Vagina (tissue), 2 donors: ENCODE results near the gene SCFD2. TPM values are rescaled to one million over a fixed set of nuclear protein-coding genes. Genes with fewer than 3 reads are reported as not detected.

Experiments
- DNase-seq, 2 donors: peaks; one replicate each; pipeline ENCODE4 v3.0.0-alpha.2; 2017; ENCODE audit errors: extremely low spot score in 2 of 2
- H3K27ac ChIP-seq: fragments of 200-600 bp; sonication (generic); one replicate; pipeline ENCODE4 v1.5.1; 2019
- H3K27me3 ChIP-seq: fragments of 200-600 bp; sonication (generic); one replicate; pipeline ENCODE4 v1.5.1; 2019
- H3K36me3 ChIP-seq, 2 donors: fragments of 200-600 bp; sonication (generic); one replicate each; pipeline ENCODE4 v1.5.1; 2017 to 2019
- H3K4me1 ChIP-seq: fragments of 200-600 bp; sonication (generic); one replicate; pipeline ENCODE4 v1.5.1; 2019
- H3K4me3 ChIP-seq, 2 donors: fragments of 200-600 bp; sonication (generic); 1 replicate in 1 of 2; 2 replicates in 1 of 2; pipeline ENCODE4 v1.5.1; 2016 to 2019
- H3K9me3 ChIP-seq: fragments of 200-600 bp; sonication (generic); one replicate; pipeline ENCODE4 v1.5.1; 2019
- POLR2A ChIP-seq, 2 donors: fragments of 450-650 bp; IDR thresholded peaks; one replicate each; pipeline ENCODE4 v1.6.1; 2017; ENCODE audit warnings: antibody characterized with exemption in 2 of 2, mild to moderate bottlenecking in 2 of 2, moderate library complexity in 2 of 2
- POLR2AphosphoS5 ChIP-seq, 2 donors: sonication (generic); formaldehyde crosslinking; IDR thresholded peaks; one replicate each; pipeline ENCODE4 v1.9.0; 2017; ENCODE audit warnings: antibody characterized with exemption in 2 of 2, mild to moderate bottlenecking in 2 of 2, low read depth in 1 of 2; ENCODE audit not compliant: insufficient read depth in 1 of 2
- intact Hi-C: fragments of 100-400 bp; cut with DNase I; formaldehyde crosslinking; loops from one replicate; pipeline ENCODE4 v1.15.1; 2023
- total RNA-seq: library from RNA; depleted of rRNA; stranded (reverse); fragments of >200 nt; gene quantifications from one replicate; pipeline ENCODE4 v1.2.3, GENCODE V29; 2016
- TF ChIP-seq, protein P1 (sequence below), 3 experiments: fragments of 450-650 bp in 2 of 3; fragments of 200-600 bp in 1 of 3; sonication (generic) in 1 of 3; IDR thresholded peaks; one replicate each; pipeline ENCODE4 v1.5.1; 2017 to 2019; ENCODE audit warnings: antibody characterized with exemption in 3 of 3, mild to moderate bottlenecking in 2 of 3, moderate library complexity in 2 of 3

Gene SCFD2
- total RNA-seq, 1 donor from 2014 or later: 33.1 TPM

DNA sequence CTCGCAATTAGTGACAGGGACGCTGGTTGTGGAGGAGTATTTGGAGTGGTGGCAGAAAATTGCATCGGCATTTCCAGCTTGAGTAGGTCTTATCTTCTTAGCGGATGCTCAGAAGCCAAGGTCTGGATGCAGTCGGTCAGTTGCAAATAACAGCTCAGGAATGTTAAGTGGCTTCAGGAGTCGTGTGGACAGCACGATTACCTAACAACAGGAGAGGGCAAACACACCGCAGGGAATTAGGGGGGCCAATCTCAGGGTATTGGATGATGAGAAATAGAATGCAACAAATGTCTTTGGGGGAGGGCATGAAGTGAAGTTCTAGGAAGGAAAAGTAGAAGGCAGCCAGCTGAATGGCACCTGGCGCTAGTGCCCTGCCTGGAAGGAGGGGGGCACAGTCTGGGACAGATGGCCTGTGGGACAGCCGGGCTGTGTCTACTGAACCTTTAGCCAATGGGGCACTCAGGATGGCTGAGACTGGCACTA lies 492.0 kb downstream of the SCFD2 start:
- Histone ChIP-seq H3K4me1 (peaks cover 9% of the 10 kb centered on the region), H3K36me3 (no peaks in the 10 kb centered on the region), H3K27ac (no peak overlapping the region), H3K4me3 (no peak overlapping the region), H3K9me3 (no peaks in the 10 kb centered on the region), H3K27me3 (no peaks in the 10 kb centered on the region)
- intact Hi-C loops: no loop called here
- no peak for TF ChIP-seq POLR2AphosphoS5 (IDR thresholded peaks at IDR 0.05; ENCODE audit: insufficient read depth in 1 of 2, low read depth in 1 of 2)
- TF ChIP-seq POLR2A (IDR thresholded peaks at IDR 0.05): no peak
- TF ChIP-seq, protein P1, sequence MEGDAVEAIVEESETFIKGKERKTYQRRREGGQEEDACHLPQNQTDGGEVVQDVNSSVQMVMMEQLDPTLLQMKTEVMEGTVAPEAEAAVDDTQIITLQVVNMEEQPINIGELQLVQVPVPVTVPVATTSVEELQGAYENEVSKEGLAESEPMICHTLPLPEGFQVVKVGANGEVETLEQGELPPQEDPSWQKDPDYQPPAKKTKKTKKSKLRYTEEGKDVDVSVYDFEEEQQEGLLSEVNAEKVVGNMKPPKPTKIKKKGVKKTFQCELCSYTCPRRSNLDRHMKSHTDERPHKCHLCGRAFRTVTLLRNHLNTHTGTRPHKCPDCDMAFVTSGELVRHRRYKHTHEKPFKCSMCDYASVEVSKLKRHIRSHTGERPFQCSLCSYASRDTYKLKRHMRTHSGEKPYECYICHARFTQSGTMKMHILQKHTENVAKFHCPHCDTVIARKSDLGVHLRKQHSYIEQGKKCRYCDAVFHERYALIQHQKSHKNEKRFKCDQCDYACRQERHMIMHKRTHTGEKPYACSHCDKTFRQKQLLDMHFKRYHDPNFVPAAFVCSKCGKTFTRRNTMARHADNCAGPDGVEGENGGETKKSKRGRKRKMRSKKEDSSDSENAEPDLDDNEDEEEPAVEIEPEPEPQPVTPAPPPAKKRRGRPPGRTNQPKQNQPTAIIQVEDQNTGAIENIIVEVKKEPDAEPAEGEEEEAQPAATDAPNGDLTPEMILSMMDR (IDR thresholded peaks at IDR 0.05): no peak
- DNase-seq: no peak

DNA sequence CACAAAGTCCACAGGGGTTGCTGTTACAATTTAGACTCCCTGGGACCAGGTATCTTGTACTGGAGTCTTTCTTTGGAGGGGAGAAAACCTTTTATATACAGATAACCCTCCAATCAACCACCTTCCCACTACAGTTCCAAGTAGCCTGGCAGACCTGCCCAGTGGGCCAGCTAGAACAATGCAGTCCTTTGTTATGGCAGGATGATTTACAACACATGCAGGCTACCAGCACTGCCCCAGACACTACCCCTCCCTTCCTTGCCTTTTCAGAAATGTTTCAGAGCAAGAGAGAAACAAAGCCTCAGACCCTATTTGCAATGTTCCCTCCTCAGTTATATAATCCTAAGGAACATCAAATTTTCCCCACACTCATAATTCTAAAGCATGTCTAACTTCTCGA lies 492.7 kb downstream of the SCFD2 start:
- intact Hi-C loops: no loop called here
- Histone ChIP-seq H3K4me3 (no peak overlapping the region), H3K36me3 (no peaks in the 10 kb centered on the region), H3K27me3 (no peaks in the 10 kb centered on the region), H3K4me1 (peaks cover 16% of the 10 kb centered on the region), H3K9me3 (no peaks in the 10 kb centered on the region), H3K27ac (no peak overlapping the region)
- TF ChIP-seq POLR2A (IDR thresholded peaks at IDR 0.05) (no peak), POLR2AphosphoS5 (IDR thresholded peaks at IDR 0.05; ENCODE audit: insufficient read depth in 1 of 2, low read depth in 1 of 2) (no peak)
- TF ChIP-seq, protein P1 (IDR thresholded peaks at IDR 0.05): no peak
- DNase-seq: no peak

DNA sequence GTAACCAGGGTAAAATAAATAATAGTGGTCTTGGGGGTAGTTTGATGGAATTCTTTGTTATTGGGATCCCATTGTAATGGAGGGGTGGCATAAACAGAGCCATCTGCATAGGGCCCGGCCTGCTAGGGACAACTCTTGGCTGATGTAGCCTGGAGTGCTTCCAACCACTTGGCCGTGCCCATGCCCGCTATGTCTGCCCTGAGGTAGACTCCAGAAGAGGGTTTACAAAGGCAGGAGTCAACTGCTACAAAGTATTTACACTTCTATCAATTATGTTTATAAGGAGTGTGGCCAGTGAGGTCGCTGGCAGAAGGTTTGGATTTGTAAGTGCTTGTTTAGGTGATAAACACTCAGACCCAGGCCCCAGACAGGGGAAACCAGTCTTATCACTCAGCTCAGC lies 495.6 kb downstream of the SCFD2 start:
- intact Hi-C loops: no loop called here
- no peak overlapping the region for H3K27ac ChIP-seq

DNA sequence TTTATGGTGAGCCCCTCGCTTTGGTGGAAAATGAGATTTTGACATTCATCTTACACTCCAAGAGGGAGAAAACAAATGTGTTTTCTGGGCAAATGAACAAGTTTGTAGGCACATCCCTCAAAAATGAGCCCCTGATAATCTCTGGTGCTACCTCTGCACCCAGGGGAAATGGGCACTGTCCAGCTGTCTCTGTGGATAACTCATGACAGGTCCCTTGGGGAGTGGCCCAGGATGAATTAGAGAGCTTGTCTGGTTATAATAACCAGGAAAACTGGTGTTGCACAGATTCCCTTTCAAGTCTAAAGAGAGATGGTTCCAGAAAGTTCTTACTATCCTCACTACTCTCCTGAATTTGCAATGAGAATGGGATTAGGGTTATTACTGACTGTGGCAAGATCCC lies 496.2 kb downstream of the SCFD2 start:
- Histone ChIP-seq H3K27ac (peak overlapping the region; percentile 63), H3K9me3 (no peaks in the 10 kb centered on the region), H3K4me3 (peak overlapping the region in 1 of 2 donors; percentile 17), H3K27me3 (no peaks in the 10 kb centered on the region), H3K36me3 (no peaks in the 10 kb centered on the region), H3K4me1 (peaks cover 30% of the 10 kb centered on the region)
- DNase-seq: no peak
- intact Hi-C loops: loop anchor here (5.0 kb wide), 1 partner anchor 212 kb away; the partner anchor contains the start of gene USP46
- TF ChIP-seq POLR2A (IDR thresholded peaks at IDR 0.05) (no peak), POLR2AphosphoS5 (IDR thresholded peaks at IDR 0.05; ENCODE audit: insufficient read depth in 1 of 2, low read depth in 1 of 2) (no peak)
- TF ChIP-seq, protein P1 (IDR thresholded peaks at IDR 0.05): no peak

More for the DNA sequence above, 495.6 kb downstream of the SCFD2 start:
- H3K9me3 ChIP-seq: no peaks in the 10 kb centered on the region
- no peak overlapping the region for H3K4me3 ChIP-seq
- TF ChIP-seq, protein P1 (IDR thresholded peaks at IDR 0.05): no peak
- no peak for TF ChIP-seq POLR2AphosphoS5 (IDR thresholded peaks at IDR 0.05; ENCODE audit: insufficient read depth in 1 of 2, low read depth in 1 of 2)
- TF ChIP-seq POLR2A (IDR thresholded peaks at IDR 0.05): no peak
- no peaks in the 10 kb centered on the region for H3K27me3 ChIP-seq
- no peaks in the 10 kb centered on the region for H3K36me3 ChIP-seq
- H3K4me1 ChIP-seq: peaks cover 24% of the 10 kb centered on the region
- no peak for DNase-seq

DNA sequence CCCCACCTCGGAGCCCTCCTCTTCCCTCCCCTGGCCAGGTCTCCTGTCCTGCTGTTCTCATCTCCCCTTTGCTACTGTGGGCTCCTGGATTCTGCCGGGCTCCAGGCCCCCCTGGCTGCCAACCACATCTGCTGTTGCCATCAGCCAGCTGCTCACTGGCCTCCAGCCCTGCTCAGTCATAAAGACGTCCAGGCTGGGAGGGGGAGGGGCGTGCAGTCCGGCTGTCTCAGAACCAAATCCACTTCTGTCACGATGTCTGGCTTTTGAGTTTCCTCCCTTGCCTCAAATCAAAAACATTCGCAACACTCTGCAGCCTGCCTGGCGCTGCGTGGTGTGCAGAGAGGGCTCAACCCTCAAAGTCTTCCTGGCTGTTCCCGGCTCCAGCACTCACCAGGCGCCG lies 496.7 kb downstream of the SCFD2 start:
- Histone ChIP-seq H3K4me3 (peak overlapping the region in 1 of 2 donors; percentile 17), H3K27ac (peak overlapping the region; percentile 63)
- DNase-seq: no peak

More for the DNA sequence above, 496.7 kb downstream of the SCFD2 start:
- H3K4me1 ChIP-seq: peaks cover 34% of the 10 kb centered on the region
- no peaks in the 10 kb centered on the region for H3K9me3 ChIP-seq
- intact Hi-C loops: loop anchor here (5.0 kb wide), 1 partner anchor 212 kb away; the partner anchor contains the start of gene USP46
- no peaks in the 10 kb centered on the region for H3K27me3 ChIP-seq
- TF ChIP-seq POLR2A (IDR thresholded peaks at IDR 0.05): no peak
- TF ChIP-seq, protein P1 (IDR thresholded peaks at IDR 0.05): no peak
- peak in 1 of 2 donors; percentile 62 for TF ChIP-seq POLR2AphosphoS5 (IDR thresholded peaks at IDR 0.05; ENCODE audit: insufficient read depth in 1 of 2, low read depth in 1 of 2)
- no peaks in the 10 kb centered on the region for H3K36me3 ChIP-seq
